Measurements from ENCODE around the gene TSEN54.

The TSEN54 gene

GRCh38 chr17:75516255-75516618 is at the start of gene TSEN54:
Gene TSEN54, plus strand, starts transcription at chr17:75516528. Its CDS starts 33 bp downstream, at chr17:75516561.
- no peaks in the 10 kb centered on the region for H3K9me3 ChIP-seq
- H3K4me3 ChIP-seq, result peak within 1 kb of the TSS; percentile 97
- TF ChIP-seq Cebpa-rat (IDR thresholded peaks at IDR 0.05), result no peak
- peak within 1 kb of the TSS; percentile 91 for H3K9ac ChIP-seq
- peak within 1 kb of the TSS; percentile 97 for H3K4me2 ChIP-seq
- peaks cover 50% of the 10 kb centered on the region for H3K36me3 ChIP-seq
- peaks cover 61% of the 10 kb centered on the region for H4K20me1 ChIP-seq
- no peaks in the 10 kb centered on the region for H3K27me3 ChIP-seq
- H3K27ac ChIP-seq, result peak within 1 kb of the TSS; percentile 91
- H3K4me1 ChIP-seq, result peaks cover 52% of the 10 kb centered on the region

- Histone ChIP-seq H3K4me2 (no peak overlapping the region), H3K36me3 (peaks cover 84% of the 10 kb centered on the region), H3K4me3 (no peak overlapping the region), H4K20me1 (0 out of 2 replicates have a peak, but pooled peaks cover 11% of the 10 kb centered on the region), H3K27ac (0 out of 2 replicates have a peak overlapping the region, but pooled peaks have one; percentile 6), H3K27me3 (no peaks in the 10 kb centered on the region), H3K9ac (no peak overlapping the region), H3K4me1 (peaks cover 57% of the 10 kb centered on the region), H3K9me3 (peaks cover 24% of the 10 kb centered on the region)
- no peak for TF ChIP-seq Cebpa-rat (IDR thresholded peaks at IDR 0.05)
These were observed 48.0 kb upstream of the TSEN54 start for GRCh38 chr17:75468291-75468754.

- H3K27me3 ChIP-seq, result no peaks in the 10 kb centered on the region
- TF ChIP-seq Cebpa-rat (IDR thresholded peaks at IDR 0.05), result no peak
- no peak overlapping the region for H3K4me3 ChIP-seq
- 0 out of 2 replicates have a peak, but pooled peaks cover 11% of the 10 kb centered on the region for H4K20me1 ChIP-seq
- peaks cover 84% of the 10 kb centered on the region for H3K36me3 ChIP-seq
- H3K4me1 ChIP-seq, result peaks cover 60% of the 10 kb centered on the region
- H3K4me2 ChIP-seq, result no peak overlapping the region
- peaks cover 23% of the 10 kb centered on the region for H3K9me3 ChIP-seq
- H3K9ac ChIP-seq, result no peak overlapping the region
- H3K27ac ChIP-seq, result 0 out of 2 replicates have a peak overlapping the region, but pooled peaks have one; percentile 6
These were observed 47.5 kb upstream of the TSEN54 start for GRCh38 chr17:75468779-75469373.

GRCh38 chr17:75471207-75471606 is 45.1 kb upstream of the TSEN54 start:
- peaks cover 89% of the 10 kb centered on the region for H3K36me3 ChIP-seq
- H3K4me1 ChIP-seq, result peaks cover 78% of the 10 kb centered on the region
- peaks cover 26% of the 10 kb centered on the region; the same call in 1 of the 2 replicates for H4K20me1 ChIP-seq
- no peak for TF ChIP-seq Cebpa-rat (IDR thresholded peaks at IDR 0.05)
- H3K27ac ChIP-seq, result 0 out of 2 replicates have a peak overlapping the region, but pooled peaks have one; percentile 69
- H3K9me3 ChIP-seq, result peaks cover 6% of the 10 kb centered on the region
- H3K9ac ChIP-seq, result no peak overlapping the region; the same call in 1 of the 2 replicates
- H3K4me3 ChIP-seq, result no peak overlapping the region
- H3K4me2 ChIP-seq, result peak overlapping the region; percentile 55
- no peaks in the 10 kb centered on the region for H3K27me3 ChIP-seq

GRCh38 chr17:75472119-75472518 is 44.2 kb upstream of the TSEN54 start:
- Histone ChIP-seq H3K36me3 (peaks cover 86% of the 10 kb centered on the region), H3K9me3 (no peaks in the 10 kb centered on the region), H3K27me3 (no peaks in the 10 kb centered on the region), H3K9ac (peak overlapping the region; percentile 10; the same call in 1 of the 2 replicates), H4K20me1 (peaks cover 26% of the 10 kb centered on the region; the same call in 1 of the 2 replicates), H3K27ac (peak overlapping the region; percentile 69), H3K4me2 (peak overlapping the region; percentile 55), H3K4me3 (no peak overlapping the region), H3K4me1 (peaks cover 86% of the 10 kb centered on the region)
- no peak for TF ChIP-seq Cebpa-rat (IDR thresholded peaks at IDR 0.05)

GRCh38 chr17:75473246-75473645 is 43.1 kb upstream of the TSEN54 start:
- H3K27ac ChIP-seq, result peak overlapping the region; percentile 47; the same call in 1 of the 2 replicates
- no peaks in the 10 kb centered on the region for H3K27me3 ChIP-seq
- peaks cover 86% of the 10 kb centered on the region for H3K36me3 ChIP-seq
- H3K4me3 ChIP-seq, result no peak overlapping the region
- peak; percentile 84 for TF ChIP-seq Cebpa-rat (IDR thresholded peaks at IDR 0.05)
- H3K4me1 ChIP-seq, result peaks cover 90% of the 10 kb centered on the region
- peak overlapping the region; percentile 36; the same call in 1 of the 2 replicates for H3K9ac ChIP-seq
- peak overlapping the region; percentile 55 for H3K4me2 ChIP-seq
- no peaks in the 10 kb centered on the region for H3K9me3 ChIP-seq
- peaks cover 24% of the 10 kb centered on the region; the same call in 1 of the 2 replicates for H4K20me1 ChIP-seq

- Histone ChIP-seq H3K36me3 (peaks cover 86% of the 10 kb centered on the region), H3K27me3 (no peaks in the 10 kb centered on the region), H3K4me2 (peak overlapping the region; percentile 64), H3K9ac (peak overlapping the region; percentile 63), H3K27ac (peak overlapping the region; percentile 64), H3K4me1 (peaks cover 95% of the 10 kb centered on the region), H3K4me3 (no peak overlapping the region), H3K9me3 (no peaks in the 10 kb centered on the region), H4K20me1 (peaks cover 19% of the 10 kb centered on the region; the same call in 1 of the 2 replicates)
- TF ChIP-seq Cebpa-rat (IDR thresholded peaks at IDR 0.05), result no peak
These were observed 41.6 kb upstream of the TSEN54 start for GRCh38 chr17:75474736-75475135.

- no peak overlapping the region for H3K4me3 ChIP-seq
- H3K27me3 ChIP-seq, result no peaks in the 10 kb centered on the region
- peaks cover 86% of the 10 kb centered on the region for H3K36me3 ChIP-seq
- H3K4me2 ChIP-seq, result peak overlapping the region; percentile 64
- H4K20me1 ChIP-seq, result peaks cover 19% of the 10 kb centered on the region; the same call in 1 of the 2 replicates
- no peak for TF ChIP-seq Cebpa-rat (IDR thresholded peaks at IDR 0.05)
- H3K9me3 ChIP-seq, result no peaks in the 10 kb centered on the region
- peaks cover 95% of the 10 kb centered on the region for H3K4me1 ChIP-seq
- peak overlapping the region; percentile 64 for H3K27ac ChIP-seq
- peak overlapping the region; percentile 63 for H3K9ac ChIP-seq
These were observed 41.0 kb upstream of the TSEN54 start for GRCh38 chr17:75475144-75475835.

- peak overlapping the region; percentile 64 for H3K4me2 ChIP-seq
- H3K9me3 ChIP-seq, result no peaks in the 10 kb centered on the region
- TF ChIP-seq Cebpa-rat (IDR thresholded peaks at IDR 0.05), result no peak
These were observed 40.5 kb upstream of the TSEN54 start for GRCh38 chr17:75475851-75476250.

More at GRCh38 chr17:75475851-75476250, 40.5 kb upstream of the TSEN54 start:
- H3K9ac ChIP-seq, result 0 out of 2 replicates have a peak overlapping the region, but pooled peaks have one; percentile 38
- H3K27ac ChIP-seq, result peak overlapping the region; percentile 64; the same call in 1 of the 2 replicates
- peaks cover 95% of the 10 kb centered on the region for H3K4me1 ChIP-seq
- peaks cover 91% of the 10 kb centered on the region for H3K36me3 ChIP-seq
- peaks cover 19% of the 10 kb centered on the region; the same call in 1 of the 2 replicates for H4K20me1 ChIP-seq
- H3K4me3 ChIP-seq, result no peak overlapping the region
- no peaks in the 10 kb centered on the region for H3K27me3 ChIP-seq

Data from BLaER1 (cell line).